Stimulated activated CD8-positive, alpha-beta memory T cell treated with anti-CD3 and anti-CD28 coated beads, Interleukin-2, amount 100 ng/mL, for 48 hours (primary cell): ENCODE results near the gene MCU.
A peak's percentile ranks its signal among the peaks of the same experiment; 100 is the strongest.
"Not testable (repeated sequence)": the region's sequence is repeated elsewhere in the genome, so short reads cannot be mapped to it uniquely, and the experiment has no call there.

Experiments used
- DNase-seq, 2 donors: peaks; one replicate each; pipeline ENCODE4 v3.0.0-alpha.2; 2020; ENCODE audit warnings: low read depth in 2 of 2

Gene MCU

GRCh38 chr10:72686430-72686829 is 5.5 kb upstream of the MCU start:
- not testable (repeated sequence) for DNase-seq

GRCh38 chr10:72687035-72687434 is 4.9 kb upstream of the MCU start:
- DNase-seq = no peak

GRCh38 chr10:72688208-72688651 is 3.7 kb upstream of the MCU start:
- no peak for DNase-seq

GRCh38 chr10:72689660-72690059 is 2.3 kb upstream of the MCU start:
- DNase-seq = no peak

GRCh38 chr10:72690071-72690755 is 1.7 kb upstream of the MCU start:
- DNase-seq = no peak

GRCh38 chr10:72691470-72691862 is 477 bp upstream of the MCU start:
- DNase-seq = no peak

GRCh38 chr10:72692744-72692993 is 726 bp downstream of the MCU start:
- no peak for DNase-seq

GRCh38 chr10:72692994-72693781 is 1.2 kb downstream of the MCU start:
- DNase-seq = peak in 1 of 2 donors; percentile 1

GRCh38 chr10:72694476-72695369 is 2.8 kb downstream of the MCU start:
- no peak for DNase-seq

- DNase-seq = no peak
These were observed 3.6 kb downstream of the MCU start for GRCh38 chr10:72695496-72695895.

- no peak for DNase-seq
These were observed 5.8 kb downstream of the MCU start for GRCh38 chr10:72697716-72698115.

- DNase-seq = not testable (repeated sequence)
These were observed 10.5 kb downstream of the MCU start for GRCh38 chr10:72702465-72702864.

GRCh38 chr10:72702868-72703581 is 11.1 kb downstream of the MCU start:
- DNase-seq = no peak

- DNase-seq = no peak
These were observed 12.2 kb downstream of the MCU start for GRCh38 chr10:72704117-72704516.

GRCh38 chr10:72709041-72709440 is 17.1 kb downstream of the MCU start:
- no peak for DNase-seq

GRCh38 chr10:72712136-72712535 is 20.2 kb downstream of the MCU start:
- DNase-seq = no peak

- no peak for DNase-seq
These were observed 28.1 kb downstream of the MCU start for GRCh38 chr10:72719941-72720592.

GRCh38 chr10:72720814-72721660 is 29.1 kb downstream of the MCU start:
- no peak for DNase-seq

GRCh38 chr10:72727130-72727529 is 35.2 kb downstream of the MCU start:
- no peak for DNase-seq

- DNase-seq = no peak
These were observed 36.5 kb downstream of the MCU start for GRCh38 chr10:72728462-72728861.
